Astrocyte of the spinal cord (primary cell): Measurements from ENCODE around the gene SLC2A8.

ENCODE experiments used
- DNase-seq: peaks from one replicate; pipeline ENCODE4 v3.0.0; 2011; ENCODE audit warnings: low read depth, low spot score
- H3K4me3 ChIP-seq: 2 replicates; pipeline ENCODE4 v1.5.1; 2011; ENCODE audit warnings: low read depth, mild to moderate bottlenecking, low read length, moderate library complexity
- in situ Hi-C: cut with HindIII; loops from 2 replicates; pipeline ENCODE4 v1.10.0; 2017; ENCODE audit warnings: low sequenced_read_pairs
- TF ChIP-seq, protein P1 (sequence below): IDR thresholded peaks from 2 replicates; pipeline ENCODE4 v1.5.1; 2012; ENCODE audit warnings: low read depth, mild to moderate bottlenecking, low read length, inconsistent platforms

SLC2A8 gene

DNA sequence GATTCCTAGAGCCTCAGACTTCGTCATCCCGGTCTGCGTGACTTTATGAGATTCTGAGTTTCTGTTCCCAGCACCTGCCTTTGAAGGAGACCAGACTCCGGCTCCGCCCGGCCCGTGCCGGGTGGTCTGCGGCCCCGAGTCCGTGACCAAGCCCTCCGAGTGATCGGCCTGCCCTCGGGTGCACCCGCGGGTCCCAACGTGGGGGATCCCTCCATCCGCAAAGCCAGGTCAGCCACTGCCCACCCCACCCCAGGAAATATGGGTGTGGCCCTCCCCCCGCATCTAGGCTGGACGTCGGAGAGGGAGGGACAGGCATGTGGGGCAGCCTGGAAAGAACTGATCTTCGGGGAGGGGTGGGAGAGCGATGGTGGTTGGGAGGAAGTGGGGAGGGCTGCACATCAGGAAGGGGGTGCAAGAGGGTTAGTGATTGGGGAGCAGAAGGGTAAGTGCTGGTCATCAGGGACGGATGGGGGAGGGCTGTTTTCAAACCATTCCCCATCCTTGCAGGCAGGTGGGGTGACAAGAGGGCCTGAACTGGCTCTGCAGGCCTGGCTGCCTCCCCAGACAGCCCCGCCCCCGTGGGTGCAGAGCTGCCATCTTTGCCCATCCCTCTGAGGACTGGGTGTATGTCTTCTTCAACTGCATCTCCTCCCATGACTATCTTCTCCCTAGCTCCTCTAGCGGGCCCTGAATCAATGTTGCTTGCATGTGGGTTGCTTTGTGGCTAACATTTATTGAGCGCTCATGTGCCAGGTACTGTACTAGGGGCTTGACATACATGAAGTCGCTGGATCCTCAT lies 55.1 kb downstream of the SLC2A8 start:
- peak; percentile 35 for DNase-seq
- in situ Hi-C loops, result no loop called here
- peak overlapping the region; percentile 99 for H3K4me3 ChIP-seq
- TF ChIP-seq, protein P1, sequence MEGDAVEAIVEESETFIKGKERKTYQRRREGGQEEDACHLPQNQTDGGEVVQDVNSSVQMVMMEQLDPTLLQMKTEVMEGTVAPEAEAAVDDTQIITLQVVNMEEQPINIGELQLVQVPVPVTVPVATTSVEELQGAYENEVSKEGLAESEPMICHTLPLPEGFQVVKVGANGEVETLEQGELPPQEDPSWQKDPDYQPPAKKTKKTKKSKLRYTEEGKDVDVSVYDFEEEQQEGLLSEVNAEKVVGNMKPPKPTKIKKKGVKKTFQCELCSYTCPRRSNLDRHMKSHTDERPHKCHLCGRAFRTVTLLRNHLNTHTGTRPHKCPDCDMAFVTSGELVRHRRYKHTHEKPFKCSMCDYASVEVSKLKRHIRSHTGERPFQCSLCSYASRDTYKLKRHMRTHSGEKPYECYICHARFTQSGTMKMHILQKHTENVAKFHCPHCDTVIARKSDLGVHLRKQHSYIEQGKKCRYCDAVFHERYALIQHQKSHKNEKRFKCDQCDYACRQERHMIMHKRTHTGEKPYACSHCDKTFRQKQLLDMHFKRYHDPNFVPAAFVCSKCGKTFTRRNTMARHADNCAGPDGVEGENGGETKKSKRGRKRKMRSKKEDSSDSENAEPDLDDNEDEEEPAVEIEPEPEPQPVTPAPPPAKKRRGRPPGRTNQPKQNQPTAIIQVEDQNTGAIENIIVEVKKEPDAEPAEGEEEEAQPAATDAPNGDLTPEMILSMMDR, result no peak

GRCh38 chr9:127452691-127453090 lies 55.7 kb downstream of the SLC2A8 start:
- no peak overlapping the region for H3K4me3 ChIP-seq
- in situ Hi-C loops, result no loop called here
- peak; percentile 8 for DNase-seq
- TF ChIP-seq, protein P1, result no peak

- no peak for DNase-seq
- TF ChIP-seq, protein P1, result peak; percentile 9
- in situ Hi-C loops, result no loop called here
- no peak overlapping the region for H3K4me3 ChIP-seq
Observed at GRCh38 chr9:127455324-127455992, 58.5 kb downstream of the SLC2A8 start.

DNA sequence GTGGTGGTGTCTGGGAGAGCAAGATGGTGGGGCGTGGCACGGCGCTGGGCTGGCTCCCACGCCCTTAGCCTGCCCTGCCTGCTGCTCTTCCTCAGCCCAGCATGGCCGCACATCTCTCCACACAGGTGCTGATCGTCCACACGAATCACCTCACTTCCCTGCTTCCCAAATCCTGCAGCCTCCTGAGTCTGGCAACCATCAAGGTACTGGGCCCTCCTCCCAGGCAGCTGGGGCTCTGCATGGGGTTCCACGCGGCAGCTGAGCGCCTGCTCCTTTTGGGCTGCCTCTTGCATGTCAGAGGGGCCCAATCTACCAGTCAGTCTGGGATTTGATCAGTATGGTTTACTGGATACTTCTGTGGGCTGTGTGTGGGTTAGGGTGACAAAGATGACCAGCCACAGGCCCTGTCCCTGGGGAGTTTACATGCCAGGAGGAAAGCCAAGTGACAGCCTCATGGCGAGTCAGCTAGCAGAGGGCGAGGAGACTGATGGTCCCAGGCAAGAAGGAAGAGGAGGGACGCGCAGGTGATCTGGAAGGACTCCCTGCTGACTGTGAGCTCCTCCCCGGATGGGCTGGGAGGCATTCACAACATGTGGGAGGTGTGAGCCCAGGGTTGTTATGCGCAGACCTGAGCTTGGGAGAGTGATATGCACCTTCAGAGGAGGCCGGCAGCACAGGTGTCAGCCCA lies 60.4 kb downstream of the SLC2A8 start:
- no peak overlapping the region for H3K4me3 ChIP-seq
- TF ChIP-seq, protein P1, result no peak
- in situ Hi-C loops, result no loop called here
- DNase-seq, result no peak
